Activated CD4-positive, alpha-beta T cell treated with anti-CD3 and anti-CD28 coated beads, Interleukin-2, amount 50 U/mL, for 24 hours (primary cell): ENCODE measurements around the gene C1RL.
"Not testable (repeated sequence)": the region's sequence is repeated elsewhere in the genome, so short reads cannot be mapped to it uniquely, and the experiment has no call there.

Experiments
- DNase-seq, 2 donors: peaks; one replicate each; pipeline ENCODE4 v3.0.0-alpha.2; 2020; ENCODE audit warnings: low read depth in 1 of 2, low spot score in 1 of 2

Gene C1RL

DNA sequence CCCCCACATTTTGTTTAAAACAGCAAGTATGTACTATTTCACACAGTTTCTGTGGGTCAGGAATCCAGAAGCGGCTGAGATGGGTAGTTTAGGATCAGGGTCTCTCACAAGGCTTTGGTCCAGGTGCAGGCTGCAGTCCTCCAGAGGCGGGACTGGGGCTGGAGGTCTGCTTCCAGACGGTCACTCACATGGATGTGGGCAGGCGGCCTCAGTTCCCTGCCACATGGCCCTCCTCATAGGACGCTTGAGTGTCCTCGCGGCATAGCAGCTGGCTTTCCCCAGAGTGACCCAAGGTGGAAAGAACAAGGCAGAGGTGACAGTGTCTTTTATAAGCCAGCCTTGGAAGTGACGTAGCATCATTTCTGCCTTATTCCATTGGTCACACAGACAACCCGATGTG, 7.9 kb upstream of the C1RL start:
- DNase-seq = no peak

DNA sequence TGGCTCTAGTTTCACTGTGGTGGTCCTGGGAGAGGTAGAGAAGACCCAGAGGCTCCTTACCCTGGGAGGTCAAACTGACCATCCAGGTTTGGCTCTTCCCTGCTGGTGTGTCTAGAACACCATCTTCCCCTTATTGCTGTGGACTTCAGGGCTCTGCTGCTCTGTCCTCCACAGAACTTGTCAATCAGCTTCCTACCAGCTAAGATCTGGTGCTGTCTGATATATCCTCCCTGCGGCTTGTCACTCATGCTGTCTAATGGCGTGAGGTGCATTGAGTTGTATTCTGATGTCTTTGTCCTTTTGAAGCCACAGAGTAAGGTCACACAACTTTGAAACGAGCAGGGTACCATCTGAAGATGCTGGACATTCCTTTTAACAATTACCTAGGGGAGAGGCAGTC, 7.2 kb upstream of the C1RL start:
- no peak for DNase-seq

- DNase-seq = no peak
Measured at GRCh38 chr12:7114851-7115250, 5.8 kb upstream of the C1RL start.

DNA sequence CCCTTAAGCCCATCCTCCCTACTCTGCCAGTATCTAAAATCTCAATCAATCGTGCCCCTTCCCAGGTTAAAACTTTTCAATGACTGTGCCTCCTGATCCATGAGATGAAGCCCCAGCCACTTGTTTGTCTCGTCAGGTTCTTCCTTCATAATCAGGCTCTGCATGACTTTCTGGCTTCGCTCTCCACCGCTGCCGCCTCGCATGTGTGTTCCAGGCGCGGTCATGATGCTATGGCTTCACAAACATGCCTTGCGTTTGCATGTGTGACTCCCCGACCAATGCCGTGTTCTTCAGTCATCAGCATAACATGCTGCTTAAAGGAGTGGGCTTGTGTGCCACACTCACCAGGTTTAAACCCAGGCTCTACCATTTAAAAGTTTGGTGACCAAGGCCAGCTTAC, 5.0 kb upstream of the C1RL start:
- no peak for DNase-seq

- peak in 1 of 2 donors; percentile 35 for DNase-seq
Measured at GRCh38 chr12:7113389-7113871, 4.4 kb upstream of the C1RL start.

DNA sequence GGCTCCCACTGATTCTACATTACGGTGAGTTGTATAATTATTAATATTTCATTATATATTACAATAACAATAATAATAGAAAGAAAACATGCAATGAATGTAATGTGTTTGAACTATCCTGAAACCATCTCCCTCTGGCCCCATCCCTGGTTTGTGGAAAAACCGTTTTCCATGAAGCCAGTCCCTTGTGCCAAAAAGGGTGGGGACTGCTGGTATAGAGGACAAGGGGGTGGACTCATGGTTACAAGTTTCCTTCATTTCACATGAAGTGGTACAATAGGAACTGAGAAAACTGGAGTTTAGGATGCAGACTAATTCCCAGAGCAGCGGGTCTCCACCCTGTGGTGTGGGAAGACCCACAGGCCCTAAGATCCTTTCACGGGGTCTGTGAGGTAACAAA, 3.0 kb upstream of the C1RL start:
- no peak for DNase-seq

- no peak for DNase-seq
Measured at GRCh38 chr12:7110661-7111060, 1.6 kb upstream of the C1RL start.

GRCh38 chr12:7109572-7109920, 532 bp upstream of the C1RL start:
- no peak for DNase-seq

GRCh38 chr12:7108003-7108795, 815 bp downstream of the C1RL start:
- peak; percentile 43 to 49 for DNase-seq

- DNase-seq = no peak
Measured at GRCh38 chr12:7107636-7108002, 1.4 kb downstream of the C1RL start.

DNA sequence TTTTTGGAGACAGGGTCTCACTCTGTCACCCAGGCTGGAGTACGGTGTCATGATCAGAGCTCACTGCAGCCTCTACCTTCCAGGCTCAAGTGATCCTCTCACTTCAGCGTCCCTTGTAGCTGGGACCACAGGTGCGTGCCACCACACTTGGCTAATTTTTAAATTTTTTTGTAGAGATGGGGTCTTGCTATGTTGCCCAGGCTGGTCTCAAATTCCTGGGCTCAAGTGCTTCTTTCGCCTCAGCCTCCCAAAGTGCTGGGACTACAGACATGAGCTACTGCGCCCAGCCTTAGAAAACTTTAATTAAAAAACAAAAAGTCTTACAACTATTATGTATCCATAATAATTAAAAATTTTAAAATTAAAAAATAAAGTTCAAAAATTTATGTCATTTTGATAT, 1.8 kb downstream of the C1RL start:
- not testable (repeated sequence) for DNase-seq

GRCh38 chr12:7106082-7106481, 2.9 kb downstream of the C1RL start:
- DNase-seq = no peak

GRCh38 chr12:7103837-7104584, 5.0 kb downstream of the C1RL start:
- DNase-seq = no peak

- DNase-seq = no peak
Measured at GRCh38 chr12:7102582-7102981, 6.4 kb downstream of the C1RL start.

- DNase-seq = no peak
Measured at GRCh38 chr12:7101694-7102131, 7.3 kb downstream of the C1RL start.

DNA sequence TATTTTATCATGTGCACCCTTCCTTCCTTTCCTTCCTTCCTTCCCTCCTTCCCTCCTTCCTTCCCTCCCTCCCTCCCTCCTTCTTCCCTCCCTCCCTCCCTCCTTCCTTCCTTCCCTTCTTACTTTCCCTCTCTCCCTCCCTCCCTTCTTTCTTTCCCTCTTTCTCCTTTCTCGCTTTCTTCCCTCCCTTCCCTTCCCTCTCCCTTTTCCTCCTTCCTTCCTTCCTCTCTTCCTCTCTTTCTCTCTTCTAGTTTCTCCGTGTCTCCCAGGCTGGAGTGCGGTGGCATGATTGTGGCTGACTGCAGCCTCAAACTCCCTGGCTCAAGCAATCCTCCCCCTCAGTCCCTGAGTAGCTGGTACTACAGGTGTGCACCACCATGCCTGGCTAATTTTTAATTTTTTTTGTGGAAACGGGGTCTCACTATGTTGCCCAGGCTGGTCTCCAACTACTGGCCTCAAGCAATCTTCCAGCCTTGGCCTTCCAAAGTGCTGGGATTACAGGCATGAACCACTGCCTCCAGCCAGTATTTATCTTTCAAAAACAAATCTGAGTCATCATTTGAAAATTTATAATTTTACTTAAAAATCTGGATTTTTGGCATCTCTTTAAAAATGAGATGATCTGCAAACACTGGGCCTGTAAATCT, 7.8 kb downstream of the C1RL start:
- no peak for DNase-seq

- DNase-seq = no peak
Measured at GRCh38 chr12:7100239-7100638, 8.8 kb downstream of the C1RL start.

- no peak for DNase-seq
Measured at GRCh38 chr12:7099290-7099996, 9.6 kb downstream of the C1RL start.

DNA sequence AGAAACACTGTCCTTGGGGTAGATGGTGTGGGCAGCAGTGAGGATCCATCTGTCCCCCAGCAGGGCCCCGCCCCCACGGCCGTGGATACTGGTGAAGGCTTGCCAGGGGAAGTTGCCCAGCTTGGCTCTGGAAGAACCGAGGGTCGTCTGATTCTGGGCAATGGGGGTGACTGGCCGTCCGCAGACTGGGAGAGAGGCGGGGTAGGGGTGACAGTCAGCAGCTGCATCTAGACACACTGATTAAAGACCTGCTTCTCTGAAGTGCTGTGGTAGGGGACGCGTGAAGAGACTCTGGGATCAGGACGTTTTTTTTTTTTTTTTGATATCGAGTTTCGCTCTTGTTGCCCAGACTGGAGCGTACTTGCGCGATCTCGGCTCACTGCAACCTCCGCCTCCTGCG, 12.0 kb downstream of the C1RL start:
- no peak for DNase-seq

DNA sequence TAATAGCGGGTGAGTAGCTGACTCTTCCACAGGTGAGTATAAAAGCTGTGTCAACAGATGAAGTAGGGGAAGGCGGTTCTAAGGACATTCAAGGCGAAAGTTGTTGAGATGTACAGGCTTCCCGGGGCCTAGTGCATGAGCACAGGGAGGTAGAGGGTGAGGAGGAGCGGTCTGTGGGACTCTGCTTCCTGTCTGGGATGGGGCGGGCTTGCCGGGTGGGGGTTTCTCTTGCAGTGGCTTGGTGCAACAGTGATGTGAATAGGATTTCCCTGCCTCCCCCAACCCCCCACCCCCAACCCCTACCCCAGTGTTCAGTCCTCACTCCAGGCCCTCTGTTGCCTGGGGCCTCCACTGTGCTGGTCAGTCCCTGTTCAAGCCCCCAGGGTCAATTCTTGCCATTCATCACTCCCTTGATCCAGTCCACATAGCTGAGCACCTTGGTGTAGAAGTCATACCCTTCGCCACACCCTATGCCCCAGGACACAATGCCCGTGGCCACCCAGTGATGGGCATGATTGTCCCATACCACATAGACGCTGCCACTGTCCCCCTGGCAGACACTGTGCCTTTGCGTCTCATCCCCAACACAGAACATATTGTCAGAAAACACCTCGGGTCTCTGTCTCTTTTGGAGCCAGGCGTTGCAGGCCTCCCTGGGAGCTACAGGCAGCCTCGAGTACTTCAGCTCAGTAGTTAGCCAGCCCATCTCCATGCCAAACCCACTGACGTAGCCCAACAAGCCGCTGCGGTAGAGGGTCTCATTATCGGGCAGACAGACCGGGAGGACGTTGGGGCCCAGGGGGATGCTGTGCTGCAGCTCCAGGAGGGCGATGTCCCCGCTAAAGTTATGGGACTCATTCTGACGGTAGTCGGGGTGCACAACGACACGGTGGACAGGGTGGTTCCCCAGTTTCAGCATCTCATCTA, 12.7 kb downstream of the C1RL start:
- DNase-seq = no peak
